Raji (cell line): ENCODE data around the gene MAP2K1.

ENCODE experiments used
- POLR2A ChIP-seq: IDR thresholded peaks from 2 replicates; pipeline ENCODE4 v1.6.1; 2011; ENCODE audit warnings: low read depth, low read length, control low read depth; ENCODE audit not compliant: insufficient read depth

MAP2K1 gene

DNA sequence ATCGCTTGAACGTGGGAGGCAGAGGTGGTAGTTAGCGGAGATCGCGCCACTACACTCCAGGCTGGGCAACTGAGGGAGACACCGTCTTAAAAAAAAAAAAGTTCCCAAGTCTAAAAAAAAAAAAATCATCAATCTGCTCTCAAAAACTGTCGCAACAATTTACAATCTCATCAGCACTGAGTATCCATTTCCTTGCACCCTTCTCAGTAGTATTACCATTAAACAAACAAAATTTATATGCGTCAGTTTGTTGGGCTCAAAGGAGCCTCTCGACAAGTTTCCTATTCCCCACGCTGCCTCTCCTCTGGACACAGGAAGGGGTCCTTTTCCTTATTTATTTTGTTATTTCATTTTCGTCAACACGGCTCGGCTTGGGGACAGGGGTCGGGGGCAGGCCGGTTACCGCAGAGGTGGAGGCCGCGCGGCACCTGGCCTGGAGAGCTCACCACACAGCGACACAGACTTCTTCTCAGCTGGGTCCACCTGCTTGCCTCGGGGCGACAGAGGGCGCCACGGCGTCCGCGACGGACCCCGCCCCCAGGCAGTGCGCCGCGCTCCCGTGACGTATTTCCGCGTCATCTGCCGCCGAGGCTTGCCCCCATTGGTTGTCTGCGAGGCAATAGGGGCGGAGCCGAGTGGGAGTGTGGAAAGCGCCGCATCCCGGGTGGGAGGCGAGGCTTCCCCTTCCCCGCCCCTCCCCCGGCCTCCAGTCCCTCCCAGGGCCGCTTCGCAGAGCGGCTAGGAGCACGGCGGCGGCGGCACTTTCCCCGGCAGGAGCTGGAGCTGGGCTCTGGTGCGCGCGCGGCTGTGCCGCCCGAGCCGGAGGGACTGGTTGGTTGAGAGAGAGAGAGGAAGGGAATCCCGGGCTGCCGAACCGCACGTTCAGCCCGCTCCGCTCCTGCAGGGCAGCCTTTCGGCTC, at the start of gene MAP2K1:
MAP2K1 (plus strand) TSS at position 709 of the 920 bp plus-strand sequence. CDS start 436 bp downstream, outside the sequence.
- peak; percentile 87 for TF ChIP-seq POLR2A

DNA sequence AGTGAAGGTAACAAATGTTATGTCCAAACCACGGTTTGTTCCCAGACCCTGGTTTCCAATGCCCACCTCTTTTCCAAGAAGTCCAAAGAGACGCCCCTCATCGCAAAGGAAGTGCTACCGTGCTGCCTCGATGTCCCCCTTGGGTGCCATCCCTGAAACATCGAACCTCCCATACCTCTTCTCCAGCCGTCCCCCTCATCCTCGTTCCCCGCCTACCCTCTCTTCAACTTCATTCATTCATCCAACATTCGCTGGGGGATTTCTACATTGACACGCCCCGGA, 30.7 kb upstream of the MAP2K1 start:
- TF ChIP-seq POLR2A, result no peak

GRCh38 chr15:66356359-66357236, 30.1 kb upstream of the MAP2K1 start, which contains the start of gene TIPIN:
TIPIN (minus strand) TSS chr15:66356685; CDS start chr15:66352947, 3,738 bp downstream.
- TF ChIP-seq POLR2A, result peak; percentile 93

DNA sequence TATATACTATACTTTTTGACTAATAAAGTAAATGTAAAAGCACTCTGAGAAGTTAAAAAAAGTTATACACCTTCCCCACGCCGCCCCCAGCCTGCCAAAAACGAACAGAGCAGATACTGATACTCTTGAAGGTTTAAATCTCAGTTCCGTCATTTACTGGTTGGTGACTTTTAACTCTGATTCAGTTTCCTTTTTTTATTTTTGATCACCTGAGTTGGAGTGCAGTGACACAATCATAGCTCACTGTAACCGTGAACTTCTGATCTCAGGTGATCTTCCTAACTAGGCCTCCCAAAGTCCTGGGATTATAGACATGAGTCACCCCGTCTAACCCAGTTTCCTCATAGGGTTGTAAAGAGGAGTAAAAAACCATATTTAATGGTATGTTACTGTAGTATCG, 27.0 kb upstream of the MAP2K1 start:
- TF ChIP-seq POLR2A, result no peak

- TF ChIP-seq POLR2A, result no peak
These were observed 23.9 kb upstream of the MAP2K1 start for GRCh38 chr15:66362776-66363175.

GRCh38 chr15:66364944-66365528, 21.7 kb upstream of the MAP2K1 start:
- TF ChIP-seq POLR2A, result no peak

- no peak for TF ChIP-seq POLR2A
These were observed 16.7 kb upstream of the MAP2K1 start for GRCh38 chr15:66369773-66370651.

DNA sequence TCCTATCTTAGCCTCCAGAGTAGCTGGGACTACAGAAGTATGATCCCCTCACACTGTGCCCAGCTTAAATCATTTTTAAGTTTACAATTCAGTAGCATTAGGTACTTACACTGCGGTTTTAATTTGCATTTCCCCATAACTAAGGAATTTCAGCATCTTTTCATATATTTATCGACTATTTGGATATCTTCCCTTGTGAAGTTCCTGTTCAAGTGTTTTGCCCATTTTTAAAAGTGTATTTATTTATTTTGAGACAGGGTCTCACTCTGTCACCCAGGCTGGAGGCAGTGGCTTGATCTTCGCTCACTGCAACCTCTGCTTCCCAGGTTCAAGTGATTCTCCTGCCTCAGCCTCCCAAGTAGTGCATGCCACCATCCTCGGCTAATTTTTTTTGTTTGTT, 12.5 kb upstream of the MAP2K1 start:
- TF ChIP-seq POLR2A, result no peak

DNA sequence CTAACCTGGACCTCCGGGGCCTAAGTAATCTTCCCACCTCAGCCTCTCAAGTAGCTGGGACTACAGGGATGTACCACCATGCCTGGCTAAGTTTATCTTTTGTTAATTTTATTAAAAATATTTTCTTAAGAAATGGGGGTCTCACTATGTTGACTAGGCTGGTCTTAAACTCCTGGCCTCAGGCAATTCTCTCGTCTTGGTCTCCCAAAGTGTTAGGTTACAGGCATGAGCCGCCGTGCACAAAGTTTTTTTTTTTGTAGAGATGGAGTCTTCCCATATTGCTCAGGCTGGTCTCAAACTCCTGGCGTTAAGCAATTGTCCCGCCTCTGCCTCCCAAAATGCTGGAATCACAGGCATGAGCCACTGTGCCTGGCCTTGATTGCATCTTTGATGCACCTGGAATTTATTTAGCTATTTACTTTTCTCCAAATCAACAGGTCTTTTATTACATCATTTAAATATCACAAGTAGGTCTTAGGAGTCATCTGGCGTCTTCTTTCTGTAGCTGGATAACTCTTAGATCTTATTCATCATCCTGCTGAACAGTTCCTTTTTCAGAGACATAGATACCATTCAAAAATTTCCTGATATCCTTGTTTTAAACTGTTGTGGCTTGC, 7.8 kb upstream of the MAP2K1 start:
- TF ChIP-seq POLR2A, result no peak

DNA sequence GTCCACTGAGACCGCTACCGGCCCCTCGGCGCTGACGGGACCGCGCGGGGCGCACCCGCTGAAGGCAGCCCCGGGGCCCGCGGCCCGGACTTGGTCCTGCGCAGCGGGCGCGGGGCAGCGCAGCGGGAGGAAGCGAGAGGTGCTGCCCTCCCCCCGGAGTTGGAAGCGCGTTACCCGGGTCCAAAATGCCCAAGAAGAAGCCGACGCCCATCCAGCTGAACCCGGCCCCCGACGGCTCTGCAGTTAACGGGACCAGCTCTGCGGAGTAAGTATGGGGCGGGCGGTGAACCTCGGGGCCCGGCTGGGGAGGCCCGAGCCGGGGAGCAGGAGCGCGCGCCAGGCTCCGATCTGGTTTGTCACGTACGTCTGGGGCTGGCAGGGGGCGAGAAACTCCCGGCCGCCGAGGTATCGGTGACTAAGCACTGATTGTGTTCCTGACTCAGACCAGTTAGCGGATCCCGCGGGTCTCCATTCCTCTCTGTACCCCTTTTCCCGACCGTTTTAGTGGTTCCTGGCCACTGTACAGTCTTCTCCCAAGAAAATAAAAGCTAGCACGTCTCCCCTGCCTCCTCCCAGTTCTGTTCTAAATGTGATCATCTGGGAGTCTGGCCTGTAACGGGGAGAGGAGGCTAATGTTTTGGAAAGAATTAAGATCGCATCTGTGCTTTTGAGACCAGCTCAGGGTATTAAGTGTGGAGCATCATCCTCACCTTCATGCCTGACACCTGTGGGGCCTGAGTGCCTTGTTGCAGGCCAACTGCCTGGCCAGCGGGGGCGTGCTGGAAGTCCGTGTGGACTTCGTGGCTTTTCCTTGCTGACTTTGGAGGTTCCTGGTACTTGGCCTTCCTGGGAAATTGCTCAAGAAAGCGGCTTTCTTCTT, 691 bp downstream of the MAP2K1 start:
- TF ChIP-seq POLR2A, result no peak

DNA sequence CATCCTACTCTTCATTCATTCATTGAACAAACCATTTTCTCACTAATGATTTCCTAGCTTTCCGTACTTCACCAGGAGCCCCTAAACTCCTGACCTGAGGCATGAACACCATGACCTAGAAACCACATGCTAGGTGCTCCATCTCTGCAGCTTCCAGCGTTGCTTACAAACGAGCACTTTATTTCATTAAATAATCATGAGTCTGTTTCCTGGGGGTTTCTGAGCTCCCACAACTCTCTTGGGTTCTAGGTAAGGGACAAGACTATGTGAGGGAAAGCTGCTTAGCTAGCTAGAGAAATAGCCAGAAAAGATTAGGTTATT, 1.3 kb downstream of the MAP2K1 start:
- TF ChIP-seq POLR2A, result no peak

- TF ChIP-seq POLR2A, result peak; percentile 39; the same call in 1 of the 2 replicates
These were observed 1.9 kb downstream of the MAP2K1 start for GRCh38 chr15:66388576-66388975.
